HuH-7.5 (cell line): ENCODE data around the gene ASAP2.
A peak's percentile ranks its signal among the peaks of the same experiment; 100 is the strongest.

ENCODE experiments used
- DNase-seq: peaks from one replicate; pipeline ENCODE4 v3.0.0; 2011; ENCODE audit warnings: low spot score

The ASAP2 gene

DNA sequence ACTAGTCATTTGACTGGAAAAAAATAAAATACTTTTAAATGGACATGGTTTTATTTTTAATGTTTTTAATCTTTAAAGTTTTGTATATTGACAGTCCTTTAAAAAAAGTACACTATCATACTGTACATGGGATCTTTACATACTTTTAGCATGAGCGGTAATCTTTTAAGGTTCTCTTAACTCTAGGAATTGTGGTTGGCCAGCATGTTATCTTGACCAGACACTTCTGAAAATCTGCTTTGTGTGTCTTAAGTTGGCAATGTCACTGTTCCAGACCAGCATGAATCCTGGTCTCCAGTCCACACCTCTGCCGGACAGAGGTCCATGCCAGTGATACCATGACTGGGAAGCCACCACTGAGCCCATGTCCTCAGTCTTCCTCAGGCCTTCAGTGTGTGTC is 199.0 kb downstream of the ASAP2 start:
- DNase-seq = no peak

DNA sequence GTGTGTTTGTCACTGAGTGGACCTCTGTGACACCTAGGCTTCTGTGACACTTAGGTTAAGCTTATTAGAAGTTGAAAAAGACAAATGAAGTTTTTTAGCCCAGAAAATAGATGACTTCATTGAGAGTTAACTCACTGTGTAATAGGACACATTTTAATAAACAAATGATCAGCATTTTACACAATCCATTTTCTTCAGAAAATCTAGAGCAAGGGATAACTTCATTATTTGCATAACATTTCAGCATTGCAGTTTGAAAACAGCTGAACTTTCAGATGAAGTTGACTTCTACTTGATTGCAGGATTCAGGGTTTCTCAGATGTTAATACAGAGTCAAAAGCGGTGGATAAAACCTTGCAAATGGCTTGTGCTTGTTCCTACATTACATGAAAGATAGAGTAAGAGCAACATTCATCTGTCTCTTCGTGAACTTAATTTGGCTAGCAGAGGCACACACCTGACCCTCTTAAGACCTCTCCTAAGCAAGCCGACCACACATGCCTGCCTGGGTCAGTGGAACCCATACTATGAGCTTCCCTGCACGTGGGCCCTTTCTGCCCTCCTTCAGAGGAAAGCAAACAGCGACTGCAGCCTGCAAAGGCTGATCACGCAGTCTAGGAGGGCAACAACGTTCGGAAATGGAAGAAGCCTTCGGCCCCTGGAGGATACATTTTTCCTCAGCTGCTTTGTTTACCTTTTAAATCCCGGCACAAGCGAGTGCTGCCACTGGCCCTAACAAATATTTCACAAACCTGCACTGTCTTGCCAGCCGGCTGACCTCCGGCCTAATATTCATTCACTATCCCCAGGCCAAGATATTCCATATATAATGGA is 200.1 kb downstream of the ASAP2 start:
- no peak for DNase-seq

DNA sequence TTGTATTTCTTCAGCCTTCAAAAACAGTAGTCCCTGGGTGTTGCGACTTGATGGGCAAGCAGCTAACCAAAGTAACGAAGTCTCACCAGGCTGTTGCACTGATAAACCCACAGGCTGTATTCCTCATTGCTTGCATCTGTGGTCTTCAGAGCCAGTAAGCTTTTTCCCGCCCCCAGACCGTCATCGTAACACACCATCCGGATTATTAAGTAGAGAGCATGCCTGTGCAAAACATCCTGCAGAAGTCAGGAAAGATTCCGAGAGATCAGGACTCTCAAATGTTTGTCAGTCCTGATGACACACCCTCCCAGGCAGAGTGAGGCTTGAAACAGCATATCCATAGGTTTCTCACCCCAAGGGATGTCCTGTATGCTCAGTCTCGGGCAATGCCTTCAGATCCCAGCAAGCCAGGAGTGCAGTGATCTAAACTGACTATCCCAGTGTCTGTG is 200.8 kb downstream of the ASAP2 start:
- DNase-seq = no peak

DNA sequence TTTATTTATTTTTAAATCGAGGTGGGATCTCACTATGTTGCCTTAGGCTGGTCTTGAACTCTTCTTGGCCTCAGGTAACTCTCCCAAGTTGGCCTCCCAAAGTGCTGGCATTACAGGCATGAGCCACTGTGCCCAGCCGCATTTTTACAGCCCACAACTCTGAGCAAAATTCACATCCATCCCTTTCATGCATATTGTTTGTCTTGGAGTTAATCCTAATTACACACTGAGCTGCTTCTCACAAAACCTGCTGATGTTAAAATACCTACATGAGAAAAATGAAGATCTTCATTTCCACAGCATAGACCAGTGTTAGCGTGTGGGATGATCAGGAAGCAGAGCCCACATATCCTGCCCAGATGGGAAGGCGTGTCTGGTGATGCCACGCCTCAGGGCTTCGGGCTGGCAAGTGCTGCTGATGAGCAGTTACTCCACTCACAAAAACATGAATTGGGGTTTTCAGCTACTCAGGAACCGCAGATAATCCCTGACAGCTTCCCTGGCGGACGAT is 202.1 kb downstream of the ASAP2 start:
- DNase-seq = no peak

DNA sequence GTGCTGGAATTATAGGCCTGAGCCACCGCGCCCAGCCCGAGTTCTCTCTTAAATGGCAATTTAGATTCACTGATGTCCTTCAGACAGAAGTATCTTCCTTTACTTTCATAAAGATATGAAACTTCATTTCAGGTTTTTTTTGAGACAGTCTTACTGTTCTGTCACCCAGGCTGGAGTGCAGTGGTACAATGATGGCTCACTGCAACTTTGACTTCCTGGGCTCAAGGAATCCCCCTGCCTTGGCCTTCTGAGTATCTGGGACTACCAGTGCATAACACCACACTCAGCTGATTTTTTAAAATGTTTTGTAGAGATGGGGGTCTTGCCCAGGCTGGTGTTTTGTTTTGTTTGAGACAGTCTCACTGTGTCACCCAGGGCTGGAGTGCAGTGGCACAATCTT is 203.5 kb downstream of the ASAP2 start:
- no peak for DNase-seq

DNA sequence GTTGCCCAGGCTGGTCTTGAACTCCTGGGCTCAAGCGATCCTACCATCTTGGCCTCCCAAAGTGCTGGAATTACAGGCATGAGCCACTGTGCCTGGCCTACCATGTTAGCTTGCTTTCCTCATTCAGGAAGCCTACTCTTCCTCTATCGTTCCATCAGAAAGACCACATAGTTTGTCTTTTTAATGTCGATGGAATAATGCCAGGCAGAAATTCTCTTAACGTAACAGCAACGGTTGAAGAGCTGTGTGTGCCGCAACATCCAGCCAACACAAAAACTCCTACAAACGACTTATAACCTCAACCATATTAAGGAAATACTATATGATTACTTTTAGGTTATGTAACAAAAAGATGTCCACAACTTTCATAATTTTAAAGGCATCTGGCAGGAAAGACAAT is 206.2 kb downstream of the ASAP2 start:
- DNase-seq = no peak

DNA sequence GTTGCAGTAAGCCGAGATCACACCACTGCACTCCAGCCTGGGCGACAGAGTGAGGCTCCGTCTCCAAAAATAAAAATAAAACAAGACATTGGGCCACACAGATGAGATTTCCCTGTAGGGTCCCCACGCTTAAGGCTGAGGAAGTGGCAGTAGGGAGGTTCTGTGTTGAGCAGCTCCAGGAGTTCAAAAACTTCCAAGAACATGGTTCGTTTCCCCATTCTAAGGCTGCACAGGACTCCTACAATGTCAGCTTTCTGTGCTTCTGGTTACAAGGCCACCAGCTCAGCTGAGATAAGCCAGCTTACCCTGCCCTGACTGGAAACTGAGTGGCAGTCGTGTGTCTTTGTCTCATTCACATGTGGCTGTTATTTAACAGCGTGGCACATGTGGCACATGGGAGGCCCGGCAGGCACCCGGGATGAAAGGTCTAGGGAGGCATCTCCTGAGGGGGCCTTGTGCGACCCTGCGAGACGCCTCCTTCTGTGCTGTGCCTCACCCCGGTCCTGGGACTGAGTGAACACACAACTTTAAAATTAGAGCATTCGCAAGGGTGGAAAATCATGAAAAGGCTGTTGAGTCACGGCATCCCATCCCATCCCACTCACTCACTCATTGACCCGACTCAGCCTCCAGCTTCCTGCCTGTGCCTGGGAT is 209.0 kb downstream of the ASAP2 start:
- DNase-seq = no peak

DNA sequence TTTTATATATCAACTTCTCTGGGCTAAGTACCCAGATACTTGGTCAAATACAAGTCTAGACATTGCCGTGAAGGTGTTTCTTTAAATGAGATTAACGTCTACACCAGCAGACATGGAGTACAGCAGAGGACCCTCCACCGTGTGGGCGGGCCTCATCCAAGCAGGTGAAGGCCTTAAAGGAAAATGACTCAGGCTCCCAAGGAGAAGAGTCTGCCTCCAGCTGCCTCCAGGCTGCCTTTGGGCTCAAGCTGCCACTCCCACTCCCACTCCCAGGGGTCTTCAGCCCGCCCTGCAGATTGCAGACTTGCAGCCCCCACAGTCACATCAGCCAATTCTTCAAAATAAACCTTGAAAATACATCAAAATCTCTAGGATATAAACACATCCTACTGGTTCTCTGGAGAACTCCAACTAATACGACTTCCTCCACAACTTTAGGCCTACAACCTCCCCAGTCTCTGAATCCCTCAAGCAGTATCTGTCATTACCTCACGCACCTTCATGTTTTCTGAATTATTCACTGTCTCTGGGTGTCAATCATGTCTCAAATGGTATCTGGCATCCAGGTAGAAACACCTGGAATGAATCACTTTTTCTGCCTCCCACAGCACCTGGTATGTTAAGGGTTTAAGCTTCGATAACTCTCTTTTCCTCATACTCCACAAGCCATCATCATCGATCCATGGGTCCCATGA is 209.8 kb downstream of the ASAP2 start:
- no peak for DNase-seq

DNA sequence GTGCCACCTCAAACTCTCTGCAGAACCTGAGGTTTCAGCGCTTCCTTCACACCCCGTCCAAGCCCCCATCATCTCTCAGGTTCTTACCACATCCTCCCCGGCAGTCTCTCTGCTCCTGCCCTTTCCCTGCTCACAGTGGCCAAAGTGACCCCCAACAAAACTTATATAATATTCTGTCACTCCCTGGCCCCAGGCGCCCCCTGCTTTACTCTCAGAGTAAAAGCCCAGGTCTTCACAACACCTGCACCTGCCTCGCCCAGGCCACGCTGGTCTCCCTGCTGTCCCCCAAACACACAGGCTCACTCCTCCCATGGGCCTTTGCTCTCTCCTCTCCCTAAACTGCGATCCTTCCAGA is 210.3 kb downstream of the ASAP2 start:
- DNase-seq = no peak

DNA sequence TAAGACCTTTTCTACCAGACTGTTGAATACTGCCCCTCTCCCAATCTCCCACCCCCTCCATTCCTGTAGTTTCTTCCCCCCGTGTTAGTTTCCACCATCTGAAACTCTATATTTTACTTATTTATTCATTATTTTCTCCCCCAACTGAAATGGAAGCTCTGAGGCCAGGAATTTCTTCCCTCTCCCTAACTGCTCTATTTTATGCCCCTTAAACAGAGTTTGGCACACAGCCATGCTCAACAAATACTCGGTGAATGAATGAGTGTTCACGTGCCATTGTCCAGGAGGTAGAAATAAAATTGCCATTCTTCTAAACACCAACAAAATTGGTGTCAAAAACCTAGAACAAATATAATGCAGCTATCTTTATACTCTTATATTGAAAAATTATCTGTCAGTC is 211.1 kb downstream of the ASAP2 start:
- no peak for DNase-seq

DNA sequence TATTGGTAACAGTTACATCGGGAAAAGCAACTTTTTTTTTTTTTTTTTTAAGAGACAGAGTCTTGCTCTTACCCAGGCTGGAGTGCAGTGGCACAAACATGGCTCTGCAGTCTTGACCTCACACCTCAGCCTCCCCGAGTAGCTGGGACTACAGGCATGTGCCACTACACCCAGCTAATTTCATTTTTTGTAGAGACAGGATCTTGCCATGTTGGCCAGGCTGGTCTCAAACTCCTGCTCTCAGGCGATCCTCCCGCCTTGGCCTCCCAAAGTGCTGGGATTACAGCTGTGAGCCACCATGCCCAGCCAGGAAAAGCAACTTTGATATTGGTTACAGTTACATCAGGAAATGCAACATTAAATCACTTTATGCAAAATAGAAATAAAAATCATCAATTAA is 212.1 kb downstream of the ASAP2 start:
- DNase-seq = no peak

DNA sequence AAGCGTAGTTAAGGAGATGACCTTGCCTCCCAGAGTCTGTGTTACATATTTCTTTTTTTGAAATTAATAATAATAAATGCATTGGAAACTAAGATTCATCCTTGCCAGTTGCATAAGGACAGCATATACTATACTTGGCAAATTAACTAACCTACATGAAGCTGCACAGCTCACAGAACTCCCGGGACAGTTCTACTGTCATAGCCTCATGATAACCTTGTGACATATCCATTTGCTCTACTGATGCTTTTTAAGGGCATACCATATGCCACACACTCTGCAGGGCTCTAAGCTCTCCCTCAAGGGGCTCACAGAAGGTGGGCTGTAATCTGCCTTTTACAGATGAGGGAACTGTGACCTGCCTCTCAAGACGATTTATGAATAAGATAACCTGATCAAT is 212.9 kb downstream of the ASAP2 start:
- no peak for DNase-seq

DNA sequence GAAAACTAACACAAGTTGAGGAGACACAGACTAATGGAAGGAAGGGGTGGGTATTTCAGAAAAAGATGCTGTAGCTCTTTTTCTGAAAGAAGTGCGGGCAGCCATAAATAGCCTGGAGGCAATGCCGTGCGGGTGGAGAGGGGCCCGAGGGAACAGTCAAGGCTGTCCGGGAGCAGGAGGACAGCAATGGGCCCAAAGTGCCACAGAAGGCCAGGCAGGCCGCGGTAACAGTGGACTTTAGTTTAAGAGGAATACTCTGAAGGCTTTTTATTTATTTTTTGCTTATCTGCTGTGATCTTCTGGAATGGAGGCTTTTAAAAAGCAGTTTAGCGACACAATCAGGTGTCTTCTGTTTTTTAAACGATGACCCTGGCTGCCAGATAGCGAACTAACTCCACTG is 213.9 kb downstream of the ASAP2 start:
- no peak for DNase-seq

DNA sequence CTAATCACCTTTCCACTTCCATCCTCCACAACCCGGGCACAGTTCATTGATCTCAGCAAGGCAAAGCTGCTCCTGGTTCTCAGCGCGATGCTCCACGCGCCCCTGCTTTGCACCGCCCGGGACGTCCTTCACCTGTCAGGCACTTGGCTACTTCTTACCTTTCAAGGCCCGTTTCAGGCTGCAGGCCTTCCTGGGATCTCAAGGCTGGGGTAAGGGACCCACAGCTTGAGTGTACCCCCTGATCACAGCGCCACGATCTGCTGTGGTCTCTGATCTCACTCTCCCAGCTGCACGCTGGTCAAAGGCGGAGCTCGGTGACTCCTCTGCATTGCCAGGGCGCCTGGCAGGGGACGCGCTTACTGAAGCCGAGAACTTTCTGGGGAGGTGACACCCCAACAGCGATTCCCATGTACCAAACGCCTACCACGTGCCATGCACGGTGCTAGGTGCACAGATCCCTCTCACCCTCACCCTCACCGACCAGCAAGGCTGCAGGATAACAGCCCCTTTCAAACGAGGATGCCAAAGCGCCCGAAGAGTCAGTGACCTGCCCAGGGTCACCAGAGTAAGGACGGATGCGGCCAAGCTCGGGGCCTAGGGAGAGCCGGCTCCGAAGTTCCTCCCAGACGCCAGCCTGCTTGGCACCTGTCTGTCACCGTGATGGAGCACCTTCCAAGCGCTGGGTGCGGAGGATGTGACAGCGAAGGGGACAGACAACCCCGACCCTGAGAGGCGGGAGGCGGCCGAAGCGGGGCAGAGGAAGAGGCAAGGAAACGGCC is 215.9 kb downstream of the ASAP2 start:
- DNase-seq = peak; percentile 38

DNA sequence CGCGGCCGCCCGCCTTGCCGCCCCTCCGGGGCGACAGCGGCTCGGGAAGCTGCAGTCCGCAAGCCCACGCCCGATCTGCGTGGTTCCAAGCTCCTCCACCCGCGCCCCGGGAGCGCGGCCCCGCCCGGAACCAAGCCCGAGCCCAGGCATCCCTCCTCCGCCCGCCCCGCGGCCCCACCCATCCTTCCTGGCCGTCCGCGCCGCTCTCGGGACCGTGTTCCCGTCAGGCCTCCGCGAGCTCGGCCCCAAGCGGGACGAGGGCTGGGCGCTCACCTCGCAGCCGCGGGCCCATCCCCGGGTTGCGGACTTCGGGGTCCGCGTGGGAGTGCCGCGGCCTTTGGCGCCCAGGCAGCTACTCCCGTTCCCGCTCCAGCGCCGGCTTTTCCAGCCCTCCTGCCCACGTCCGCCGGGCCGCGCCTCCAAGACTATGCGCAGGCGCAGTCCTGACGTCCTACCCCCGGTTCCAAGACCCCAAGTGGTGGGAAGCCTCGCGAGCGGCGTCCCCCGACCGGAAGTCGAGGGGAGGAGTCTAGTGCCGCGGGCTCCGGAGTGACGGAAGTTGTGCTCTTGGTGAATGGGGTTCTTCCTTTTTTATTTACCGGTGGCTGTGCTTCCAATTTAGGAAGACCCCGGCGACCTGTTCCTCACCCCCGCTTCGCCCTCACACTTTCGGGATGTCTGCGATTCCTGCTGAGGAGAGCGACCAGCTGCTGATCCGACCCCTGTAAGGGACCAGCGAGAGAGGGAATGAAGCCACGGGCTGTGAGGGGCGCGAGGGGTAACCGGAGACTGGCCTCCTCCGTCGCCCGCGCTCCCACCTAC is 216.7 kb downstream of the ASAP2 start, which contains the start of the genes CPSF3 and ITGB1BP1:
Gene CPSF3 (plus strand): TSS at position 555 of the 822 bp plus-strand sequence. CDS start 120 bp downstream, at position 675.
Gene ITGB1BP1 (minus strand): TSS at position 429 of the 822 bp plus-strand sequence. CDS start 4,831 bp downstream, outside the sequence.
- peak; percentile 92 for DNase-seq

DNA sequence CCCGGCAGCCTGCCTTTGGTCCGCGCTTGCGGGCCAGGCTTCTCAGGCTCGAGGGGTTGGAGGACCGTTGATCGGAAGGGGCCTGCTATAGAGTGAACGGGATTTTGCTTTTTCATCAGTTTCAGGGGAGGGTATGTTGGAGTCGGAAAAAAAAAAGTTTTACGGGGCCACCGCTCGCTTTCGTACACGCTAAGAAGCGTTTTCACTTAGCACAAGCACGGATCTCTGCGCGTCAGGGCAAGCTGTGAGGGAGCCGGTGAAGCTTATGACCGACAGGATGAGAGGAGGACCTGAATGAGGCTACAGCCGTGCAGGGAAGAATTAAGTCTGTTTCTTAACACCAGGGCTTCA is 217.3 kb downstream of the ASAP2 start:
- no peak for DNase-seq

DNA sequence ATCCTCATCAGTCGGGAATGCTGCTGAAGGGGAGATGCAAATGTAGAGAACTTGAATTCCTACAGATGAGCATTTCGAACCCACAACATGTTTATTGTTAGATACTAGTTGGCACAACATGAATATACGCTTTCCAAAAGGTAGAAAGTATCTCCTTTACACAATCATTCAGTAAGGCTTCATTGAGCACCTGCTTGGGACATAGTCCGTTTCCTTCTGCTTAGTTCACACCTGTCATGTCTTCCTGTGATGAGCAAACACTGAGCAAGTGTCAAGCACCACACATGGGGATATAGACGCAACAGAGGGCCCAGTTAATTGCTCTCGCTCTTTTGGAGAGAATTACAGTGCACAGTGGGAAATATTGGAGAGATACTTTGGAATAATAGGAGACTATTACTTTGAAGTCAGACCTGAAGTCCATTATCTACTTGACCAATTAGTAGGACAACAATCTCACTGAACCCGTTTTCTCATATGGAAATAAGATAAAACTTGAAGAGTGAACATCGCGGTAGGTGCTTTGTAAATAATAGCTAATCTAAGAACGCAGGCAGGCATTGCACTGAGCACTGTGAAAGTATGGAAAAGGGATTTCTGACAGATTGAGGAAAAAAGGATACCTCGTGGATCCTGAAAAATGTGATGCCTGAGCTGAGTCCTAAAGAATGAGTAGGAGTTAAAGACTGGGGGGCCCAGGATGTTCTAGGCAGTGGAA is 218.0 kb downstream of the ASAP2 start:
- DNase-seq = no peak

DNA sequence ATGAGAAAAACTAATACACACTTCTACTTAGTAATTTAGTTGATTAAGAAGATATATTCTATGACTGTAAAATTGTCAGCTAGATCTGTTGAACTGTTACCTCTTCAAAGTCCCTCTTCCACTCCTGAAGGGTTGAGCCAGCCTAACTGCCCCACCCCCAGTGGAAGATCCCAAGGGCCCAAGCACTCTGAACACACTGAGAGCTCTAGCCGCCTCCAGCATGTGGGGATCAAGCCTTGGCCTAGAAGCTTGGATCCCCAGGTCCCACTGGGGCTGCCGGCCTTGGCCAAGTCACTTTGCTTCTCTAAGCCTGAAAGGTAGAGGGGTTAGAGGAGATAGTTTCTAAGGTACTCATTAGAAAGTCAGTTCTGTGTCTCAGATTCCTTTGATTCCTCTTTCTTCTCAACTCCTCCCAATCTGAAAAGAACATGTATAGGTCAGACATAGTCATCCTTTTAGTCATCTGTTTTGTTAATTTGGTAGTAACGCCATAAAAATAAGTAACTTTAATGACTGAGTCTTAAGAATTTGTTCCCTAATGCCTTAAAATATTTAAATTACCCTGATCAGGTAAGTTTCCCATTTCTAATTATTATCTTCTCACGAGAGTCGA is 222.5 kb downstream of the ASAP2 start:
- no peak for DNase-seq

DNA sequence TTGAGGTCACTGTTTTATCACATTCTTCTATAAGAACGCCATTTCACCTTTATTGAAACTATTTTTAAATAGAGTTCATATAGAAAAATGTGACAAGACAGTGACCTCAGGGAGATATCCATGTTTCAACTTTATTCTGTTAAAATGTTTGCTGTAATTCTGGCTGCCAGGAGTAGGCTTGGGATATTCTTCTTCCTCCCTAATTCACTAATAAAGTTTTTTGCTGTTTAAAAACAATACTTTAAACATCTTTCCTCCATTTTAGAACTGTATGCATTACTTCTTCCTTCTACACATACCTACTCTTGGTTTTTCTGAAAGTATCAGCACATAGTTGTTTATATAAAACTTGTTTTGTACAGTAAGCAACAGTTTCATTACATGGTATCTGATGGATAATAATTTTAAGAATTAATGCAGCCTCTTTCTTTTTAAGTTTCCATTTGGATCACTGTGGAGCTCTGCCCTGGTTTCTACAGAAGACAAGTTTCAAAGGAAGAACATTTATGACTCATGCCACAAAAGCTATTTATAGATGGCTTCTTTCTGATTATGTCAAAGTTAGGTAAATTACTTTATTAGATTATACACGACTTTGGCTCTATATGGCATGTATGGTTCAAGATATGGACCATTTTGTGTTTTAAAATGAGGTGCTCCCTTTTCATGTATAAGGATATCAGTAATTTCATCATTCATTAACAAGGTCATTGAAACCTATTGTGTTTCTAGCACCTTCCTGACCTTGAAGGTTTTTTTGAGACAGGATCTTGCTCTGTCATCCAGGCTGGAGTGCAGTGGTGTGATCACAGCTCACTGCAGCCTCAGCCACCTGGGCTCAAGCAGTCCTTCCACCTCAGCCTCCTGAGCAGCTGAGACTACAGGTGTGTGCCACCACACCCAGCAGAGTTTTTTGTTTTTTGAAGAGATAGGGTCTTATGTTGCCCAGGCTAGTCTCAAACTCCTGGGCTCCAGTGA is 224.0 kb downstream of the ASAP2 start:
- DNase-seq = no peak
